B cell (primary cell): Measurements from ENCODE around the gene USP46.

ENCODE experiments used
- CTCF ChIP-seq: fragments of 200-600 bp; IDR thresholded peaks from one replicate; pipeline ENCODE4 v1.8.0; 2022; ENCODE audit warnings: antibody characterized with exemption, mild to moderate bottlenecking
- EZH2 ChIP-seq: IDR thresholded peaks from 2 replicates; pipeline ENCODE4 v1.6.1; 2012; ENCODE audit warnings: borderline replicate concordance, low read depth, mild to moderate bottlenecking, moderate library complexity, low read length; ENCODE audit not compliant: insufficient read depth, poor library complexity, severe bottlenecking

- TF ChIP-seq EZH2 = no peak
- no peak for TF ChIP-seq CTCF
These were observed 52.4 kb downstream of the USP46 start for GRCh38 chr4:52606726-52607125.
